GM23248 (cell line): ENCODE data around the gene CCBE1. TPM values are rescaled to one million over a fixed set of nuclear protein-coding genes. Genes with fewer than 3 reads are reported as not detected.

Experiments
- DNase-seq: peaks from one replicate; pipeline ENCODE4 v3.0.0-alpha.2; 2015
- H2AFZ ChIP-seq: fragments of 200-600 bp; sonication (generic); 2 replicates; pipeline ENCODE4 v1.6.1; 2016; ENCODE audit warnings: antibody characterized with exemption
- H3F3A ChIP-seq: fragments of 200-600 bp; sonication (generic); 2 replicates; pipeline ENCODE4 v1.6.1; 2016; ENCODE audit warnings: mild to moderate bottlenecking, antibody characterized with exemption, mixed run types; ENCODE audit not compliant: insufficient read depth
- H3K27ac ChIP-seq: fragments of 200-600 bp; sonication (generic); 2 replicates; pipeline ENCODE4 v1.5.1; 2016; ENCODE audit warnings: mild to moderate bottlenecking
- H3K27me3 ChIP-seq: fragments of 200-600 bp; sonication (generic); replicated peaks from 2 replicates; pipeline ENCODE4 v1.6.1; 2016; ENCODE audit warnings: mild to moderate bottlenecking; ENCODE audit not compliant: insufficient read depth
- H3K36me3 ChIP-seq: fragments of 200-600 bp; sonication (generic); 2 replicates; pipeline ENCODE4 v1.6.1; 2016; ENCODE audit warnings: low read depth, mild to moderate bottlenecking
- H3K4me1 ChIP-seq: fragments of 200-600 bp; sonication (generic); 2 replicates; pipeline ENCODE4 v1.6.1; 2016; ENCODE audit warnings: mild to moderate bottlenecking; ENCODE audit not compliant: insufficient read depth
- H3K4me2 ChIP-seq: fragments of 200-600 bp; sonication (generic); one replicate; pipeline ENCODE4 v1.6.1; 2016; ENCODE audit warnings: mild to moderate bottlenecking; ENCODE audit not compliant: unreplicated experiment
- H3K4me3 ChIP-seq: fragments of 200-600 bp; sonication (generic); 2 replicates; pipeline ENCODE4 v1.5.1; 2016; ENCODE audit warnings: mild to moderate bottlenecking
- H3K79me2 ChIP-seq: fragments of 200-600 bp; sonication (generic); 2 replicates; pipeline ENCODE4 v1.6.1; 2016; ENCODE audit warnings: mild to moderate bottlenecking; ENCODE audit not compliant: insufficient read depth
- H3K9ac ChIP-seq: fragments of 200-600 bp; sonication (generic); 2 replicates; pipeline ENCODE4 v1.6.1; 2016; ENCODE audit warnings: mild to moderate bottlenecking
- H3K9me2 ChIP-seq: fragments of 200-600 bp; sonication (generic); 2 replicates; pipeline ENCODE4 v1.6.1; 2016; ENCODE audit warnings: mixed run types, mild to moderate bottlenecking, moderate library complexity; ENCODE audit not compliant: insufficient read depth
- H3K9me3 ChIP-seq: fragments of 200-600 bp; sonication (generic); one replicate; pipeline ENCODE4 v1.6.1; 2017; ENCODE audit warnings: low read depth
- H4K20me1 ChIP-seq: fragments of 200-600 bp; sonication (generic); 2 replicates; pipeline ENCODE4 v1.6.0; 2016; ENCODE audit not compliant: insufficient read depth
- EZH2 ChIP-seq: fragments of 200-600 bp; sonication (generic); IDR thresholded peaks from 2 replicates; pipeline ENCODE4 v1.6.1; 2018; ENCODE audit warnings: antibody characterized with exemption, mild to moderate bottlenecking; ENCODE audit not compliant: insufficient read depth, poor library complexity, severe bottlenecking
- EZH2phosphoT487 ChIP-seq: fragments of 200-600 bp; sonication (generic); IDR thresholded peaks from 2 replicates; pipeline ENCODE4 v1.6.1; 2018; ENCODE audit warnings: antibody characterized with exemption, moderate library complexity, mild to moderate bottlenecking, low read depth; ENCODE audit not compliant: insufficient read depth
- WGBS, 2 experiments: methylation state at CpG; one replicate each; pipeline ENCODE4 v1.1.6; 2015 to 2017; ENCODE audit warnings: low lambda C conversion rate in 2 of 2, low coverage in 1 of 2; ENCODE audit errors: missing lambda C conversion rate in 2 of 2; 5-methylcytosine and 5-hydroxymethylcytosine counted together
- in situ Hi-C: fragments of 300-500 bp; cut with MboI; formaldehyde crosslinking; loops from 2 replicates; pipeline ENCODE4 v1.15.0; 2020
- polyA plus RNA-seq: library from polyadenylated mRNA; unstranded; fragments of >200 nt; fragmentation: Nextera tagmentation; extraction: Ambion mirVana; gene quantifications from 2 replicates; pipeline ENCODE4 v1.2.1, GENCODE V29; 2016
- total RNA-seq: library from RNA; depleted of rRNA; stranded (reverse); fragments of >200 nt; shearing (Covaris generic); gene quantifications from 2 replicates; pipeline ENCODE4 v1.2.3, GENCODE V29; 2014

The CCBE1 gene
- total and polyA plus RNA-seq, 2 experiments from 2014 or later, result 16.6 to 33.6 TPM

DNA sequence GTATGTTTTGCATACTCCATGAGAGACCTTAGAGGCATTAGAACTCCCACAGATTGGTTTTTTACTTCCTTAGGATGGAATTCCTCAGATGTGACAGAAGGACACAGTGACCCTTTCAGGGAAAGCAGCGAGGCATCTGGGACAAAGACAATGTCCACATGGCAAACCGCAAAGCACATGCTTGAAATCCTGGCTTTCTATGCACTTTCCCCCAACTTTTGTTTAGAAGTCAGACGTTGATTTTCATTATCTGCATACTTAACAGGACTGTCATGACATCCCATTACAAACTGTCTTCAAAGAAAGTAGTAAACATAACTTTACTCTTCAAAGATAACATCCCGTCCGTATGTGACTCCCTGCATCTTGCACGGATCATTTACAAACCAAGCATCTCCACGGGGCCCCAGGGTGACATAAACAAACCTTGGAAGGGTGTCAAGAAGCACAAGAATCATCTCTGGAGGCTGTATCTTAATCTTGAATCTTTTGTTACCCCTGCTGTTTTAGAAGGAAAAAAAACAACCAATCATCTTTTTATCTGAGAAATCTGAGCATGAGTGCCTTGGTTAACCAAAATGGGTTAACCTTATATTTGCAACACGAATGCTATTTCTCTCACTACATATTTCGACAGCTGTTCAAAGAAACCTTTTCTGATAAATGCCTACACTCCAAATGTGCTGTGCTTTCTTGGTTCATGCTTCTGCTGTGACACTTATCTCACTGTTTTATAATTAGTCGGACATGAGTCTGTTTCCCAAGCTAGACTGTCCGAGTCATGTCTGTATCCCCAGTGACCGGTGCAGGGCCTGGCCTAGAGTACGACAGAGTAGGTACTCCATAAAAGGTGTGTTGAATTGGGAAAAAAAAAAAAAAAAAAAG is 90.8 kb downstream of the CCBE1 start:
- Histone ChIP-seq H2AFZ (no peak overlapping the region), H3K9me3 (no peaks in the 10 kb centered on the region), H3K9me2 (no peaks in the 10 kb centered on the region), H3K4me3 (no peak overlapping the region), H3K9ac (no peak overlapping the region), H3K4me2 (no peak overlapping the region), H3K36me3 (no peaks in the 10 kb centered on the region), H3K4me1 (no peaks in the 10 kb centered on the region), H4K20me1 (peaks cover 4% of the 10 kb centered on the region; the same call in 1 of the 2 replicates), H3K27ac (no peak overlapping the region), H3F3A (no peaks in the 10 kb centered on the region), H3K79me2 (0 out of 2 replicates have a peak, but pooled peaks cover 13% of the 10 kb centered on the region), H3K27me3 (no peaks in the 10 kb centered on the region)
- DNase-seq, result no peak
- no peak for TF ChIP-seq EZH2
- no peak for TF ChIP-seq EZH2phosphoT487
- in situ Hi-C loops, result no loop called here
- 90 to 93% methylated on average over 13 of the region's 13 CpGs for WGBS, 2 experiments

DNA sequence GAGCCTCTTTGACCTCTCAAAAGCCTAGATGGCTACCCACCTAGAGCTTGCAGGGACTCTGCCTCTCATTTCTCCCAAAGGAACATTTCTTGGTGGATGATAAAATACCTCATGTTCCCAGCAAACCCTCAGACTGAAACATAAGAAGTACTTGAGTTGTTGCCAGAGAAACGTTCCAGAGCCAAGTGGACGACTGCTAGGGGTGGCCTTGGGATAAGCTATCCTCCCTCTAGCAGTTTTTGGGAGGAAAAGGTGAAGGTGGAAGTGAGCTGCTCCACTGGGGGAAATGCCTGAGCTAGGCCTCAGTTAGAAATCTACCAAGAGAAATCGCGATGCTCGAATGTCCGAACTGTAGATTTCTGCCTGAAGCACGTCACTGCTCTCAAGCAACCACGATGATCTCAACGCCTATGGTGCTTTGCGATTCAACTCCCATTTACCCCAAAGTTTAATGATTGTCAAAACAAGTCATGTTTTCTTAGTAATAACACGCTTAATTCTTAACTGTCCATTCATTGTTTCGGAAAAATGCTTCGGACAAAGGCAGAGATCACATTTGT is 91.5 kb downstream of the CCBE1 start:
- no peak for TF ChIP-seq EZH2phosphoT487
- TF ChIP-seq EZH2, result no peak
- no peak overlapping the region for H3K4me3 ChIP-seq
- no peak overlapping the region for H2AFZ ChIP-seq
- WGBS, 2 experiments, result 92 to 93% methylated on average over 13 of the region's 13 CpGs
- H3K4me2 ChIP-seq, result no peak overlapping the region
- H3K9me3 ChIP-seq, result no peaks in the 10 kb centered on the region
- 0 out of 2 replicates have a peak, but pooled peaks cover 11% of the 10 kb centered on the region for H3K79me2 ChIP-seq
- H3K27ac ChIP-seq, result no peak overlapping the region
- no peaks in the 10 kb centered on the region for H3K9me2 ChIP-seq
- no peak for DNase-seq
- in situ Hi-C loops, result no loop called here
- H4K20me1 ChIP-seq, result 0 out of 2 replicates have a peak, but pooled peaks cover 4% of the 10 kb centered on the region
- no peaks in the 10 kb centered on the region for H3K27me3 ChIP-seq
- no peak overlapping the region for H3K9ac ChIP-seq
- no peaks in the 10 kb centered on the region for H3F3A ChIP-seq
- H3K36me3 ChIP-seq, result no peaks in the 10 kb centered on the region
- H3K4me1 ChIP-seq, result no peaks in the 10 kb centered on the region

DNA sequence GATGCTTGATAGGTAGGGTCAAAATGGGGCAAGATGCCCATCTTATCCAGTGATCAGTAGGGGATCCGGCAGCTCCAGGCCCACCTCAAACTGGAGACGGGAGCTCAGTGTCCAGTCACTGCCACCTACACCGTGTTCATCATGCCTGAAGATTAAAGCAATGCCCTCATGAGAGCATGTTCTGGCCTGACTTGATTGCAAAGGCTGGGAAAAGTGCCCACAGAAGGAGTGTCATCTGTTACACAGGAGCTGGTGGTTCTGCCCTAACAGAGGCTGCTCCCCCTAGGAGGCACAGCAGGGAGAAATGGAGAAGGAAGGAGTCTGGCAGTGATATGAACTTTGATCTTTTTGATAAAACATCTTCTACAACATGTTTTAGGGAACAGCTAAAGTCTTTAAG is 92.3 kb downstream of the CCBE1 start:
- 78 to 81% methylated on average over 3 of the region's 3 CpGs for WGBS, 2 experiments
- no peak for TF ChIP-seq EZH2
- TF ChIP-seq EZH2phosphoT487, result no peak
- Histone ChIP-seq H3K27me3 (no peaks in the 10 kb centered on the region), H2AFZ (no peak overlapping the region), H3F3A (no peaks in the 10 kb centered on the region), H3K27ac (no peak overlapping the region), H3K79me2 (0 out of 2 replicates have a peak, but pooled peaks cover 6% of the 10 kb centered on the region), H3K9me3 (no peaks in the 10 kb centered on the region), H3K4me3 (no peak overlapping the region), H4K20me1 (0 out of 2 replicates have a peak, but pooled peaks cover 4% of the 10 kb centered on the region), H3K9me2 (no peaks in the 10 kb centered on the region), H3K4me2 (no peak overlapping the region), H3K4me1 (no peaks in the 10 kb centered on the region), H3K36me3 (no peaks in the 10 kb centered on the region), H3K9ac (no peak overlapping the region)
- in situ Hi-C loops, result no loop called here
- DNase-seq, result peak; percentile 48

DNA sequence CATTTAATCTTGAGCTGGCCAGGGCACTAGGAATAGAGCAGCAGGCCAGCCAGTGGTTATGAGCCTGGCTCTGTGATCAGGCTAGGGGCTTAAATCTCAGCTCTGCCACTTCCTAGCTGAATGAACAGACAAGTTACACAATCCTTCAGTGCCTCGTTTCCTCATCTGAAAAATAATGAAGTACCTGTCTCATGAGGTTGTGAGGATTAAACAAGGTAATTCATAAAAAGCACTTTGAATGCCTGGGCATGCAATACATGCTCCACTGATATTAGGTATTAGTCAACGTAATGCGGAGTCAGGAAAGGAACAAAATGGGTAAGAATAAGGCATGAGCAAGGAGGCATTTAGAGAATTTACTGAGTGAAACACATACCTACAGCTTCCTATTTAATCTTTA is 100.2 kb downstream of the CCBE1 start:
- Histone ChIP-seq H3K27ac (no peak overlapping the region), H4K20me1 (no peaks in the 10 kb centered on the region), H3K9ac (no peak overlapping the region), H3K4me2 (no peak overlapping the region), H3K79me2 (no peaks in the 10 kb centered on the region), H2AFZ (no peak overlapping the region), H3K9me3 (no peaks in the 10 kb centered on the region), H3K36me3 (no peaks in the 10 kb centered on the region), H3K9me2 (no peaks in the 10 kb centered on the region), H3F3A (peaks cover 13% of the 10 kb centered on the region), H3K27me3 (no peaks in the 10 kb centered on the region), H3K4me1 (peaks cover 13% of the 10 kb centered on the region), H3K4me3 (no peak overlapping the region)
- TF ChIP-seq EZH2 (no peak), EZH2phosphoT487 (no peak)
- in situ Hi-C loops, result no loop called here
- WGBS, 2 experiments, result 90 to 92% methylated on average over 3 of the region's 3 CpGs
- DNase-seq, result no peak
